HUDEP-2 (cell line): ENCODE data around the gene NAA10.

Experiments
- DNase-seq, 76 experiments: peaks; one replicate each; lab custom pipeline; 2025; ENCODE audit not compliant: unreplicated experiment in 76 of 76; lab: John Stamatoyannopoulos, UW

NAA10 gene

DNA sequence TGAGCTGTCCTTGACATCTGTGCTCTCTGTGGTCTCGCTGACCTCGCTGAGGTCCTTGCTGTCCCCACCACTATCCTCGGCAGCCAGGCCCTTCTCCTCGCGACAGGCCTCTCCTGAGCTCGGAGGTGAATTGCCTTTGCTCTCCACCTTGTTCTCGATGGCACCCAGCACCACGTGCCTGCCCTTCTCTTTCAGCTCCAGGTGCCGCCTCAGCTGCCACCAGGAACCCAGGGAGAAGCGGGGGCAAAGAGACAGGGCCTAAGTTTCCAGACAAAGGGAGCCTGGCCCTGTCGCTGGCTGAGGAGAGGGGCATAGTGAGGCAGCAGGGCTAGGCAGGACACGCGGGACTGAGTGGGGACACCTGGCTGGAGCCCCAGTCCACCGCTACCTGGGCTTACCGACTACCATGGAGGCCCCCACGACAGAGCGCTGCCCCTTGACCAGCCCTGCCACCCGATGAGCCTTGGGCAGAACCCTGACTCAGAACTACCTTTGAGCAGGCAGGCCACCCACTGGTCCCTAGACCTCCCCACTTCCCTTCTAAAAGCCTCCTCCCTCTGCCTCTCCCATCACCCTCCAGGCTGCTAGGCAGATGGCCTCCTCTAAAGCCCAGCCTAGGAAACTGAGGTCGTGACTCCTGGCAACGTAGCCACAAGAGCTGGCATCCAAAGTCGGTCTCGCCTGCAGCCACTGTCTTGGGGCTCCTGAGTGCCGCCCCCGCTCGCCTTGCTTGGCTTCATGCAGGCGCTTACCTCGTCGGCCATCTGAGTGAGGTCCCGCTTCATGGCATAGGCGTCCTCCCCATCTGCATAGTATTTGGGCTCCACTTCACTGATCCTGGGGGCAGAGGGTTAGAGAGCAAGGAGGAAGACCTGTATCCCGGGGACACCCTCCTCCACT lies 4.6 kb downstream of the NAA10 start:
- no peak for DNase-seq

- DNase-seq: no peak
Measured at GRCh38 chrX:153929576-153929975, 5.3 kb downstream of the NAA10 start.

DNA sequence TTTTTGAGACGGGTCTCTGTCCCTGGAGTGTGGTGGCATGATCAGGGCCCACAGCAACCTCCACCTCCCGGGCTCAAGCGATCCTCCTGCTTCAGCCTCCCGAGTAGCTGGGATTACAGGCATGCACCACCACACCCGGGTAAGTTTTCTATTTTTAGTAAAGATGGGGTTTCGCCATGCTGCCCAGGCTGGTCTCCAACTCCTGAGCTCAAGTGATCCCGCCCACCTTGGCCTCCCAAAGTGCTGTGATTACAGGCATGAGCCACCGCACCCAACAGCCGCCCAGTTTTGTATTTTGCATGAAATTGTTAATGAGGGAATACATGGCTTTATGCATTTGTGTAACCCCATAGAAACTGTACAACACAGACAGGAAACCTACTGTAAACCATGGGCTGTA lies 6.0 kb downstream of the NAA10 start:
- peak in 1 of 76 experiments; percentile 5 for DNase-seq

GRCh38 chrX:153927922-153928760 lies 6.7 kb downstream of the NAA10 start:
- peak in 74 of 76 experiments; percentile 33 to 96 (median 88) for DNase-seq

- peak in 1 of 76 experiments; percentile 33 for DNase-seq
Measured at GRCh38 chrX:153927672-153927921, 7.2 kb downstream of the NAA10 start.

- DNase-seq: peak in 25 of 76 experiments; percentile 0 to 45 (median 15)
Measured at GRCh38 chrX:153926858-153927671, 7.8 kb downstream of the NAA10 start.

DNA sequence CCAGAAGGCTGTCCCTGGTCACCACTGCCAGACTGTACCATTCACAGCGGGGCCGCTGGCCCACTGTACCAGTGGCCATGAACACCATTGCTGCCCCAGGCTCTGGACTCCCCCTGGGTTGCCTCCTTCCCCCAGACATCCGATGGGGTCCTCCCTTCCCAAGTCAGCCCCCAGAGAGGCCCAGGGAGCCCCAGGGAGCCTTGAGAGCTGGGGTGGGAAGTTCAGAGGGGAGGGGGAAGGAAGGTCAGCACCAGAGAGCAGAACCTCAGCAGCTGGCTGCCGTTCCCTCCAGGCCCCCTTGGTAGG lies 8.3 kb downstream of the NAA10 start:
- DNase-seq: no peak

DNA sequence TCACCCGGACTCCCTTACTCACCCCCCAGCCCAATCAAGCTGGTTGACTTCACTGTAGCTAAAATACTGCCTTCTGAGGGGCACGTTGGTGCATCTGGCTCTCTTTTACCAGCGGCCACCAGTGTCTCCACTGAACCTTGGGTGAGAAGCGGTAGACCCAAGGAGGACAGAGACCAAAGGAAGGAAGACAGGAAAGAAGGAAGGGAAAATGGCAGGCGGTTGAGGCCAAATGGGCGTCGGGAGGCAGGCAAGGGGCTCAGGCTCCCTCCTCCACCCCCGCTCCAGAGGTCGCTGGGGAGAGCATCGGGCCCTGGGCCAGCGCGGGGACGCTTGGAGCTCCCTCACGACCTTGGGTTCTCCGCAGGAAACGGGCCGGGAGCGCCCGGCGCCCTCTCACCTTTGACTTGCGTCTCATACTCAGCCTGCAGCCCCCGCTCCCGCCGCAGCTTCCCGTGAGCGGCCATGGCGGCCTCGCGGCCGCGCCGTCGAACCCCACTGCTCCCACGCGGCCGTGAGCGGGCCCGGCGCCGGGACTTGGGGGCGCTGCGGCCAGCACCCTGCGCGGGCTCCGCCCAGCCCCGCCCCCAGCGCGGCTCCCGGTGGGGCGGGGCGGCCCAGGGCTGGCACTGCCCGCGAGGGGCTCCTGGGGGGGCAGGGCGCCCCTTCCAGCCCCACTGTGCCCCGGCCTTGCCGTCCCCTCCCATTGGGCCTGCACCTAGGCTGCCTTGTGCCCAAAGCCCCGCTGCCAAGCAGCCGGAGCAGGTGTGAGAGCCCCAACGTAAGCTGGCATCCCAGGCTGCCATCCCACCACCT lies 8.9 kb downstream of the NAA10 start, which contains the start of gene ARHGAP4:
Gene ARHGAP4, minus strand, starts transcription at position 526 of the 813 bp plus-strand sequence. Its CDS starts 62 bp downstream, at position 464.
- peak in 31 of 76 experiments; percentile 0 to 54 (median 23) for DNase-seq

DNA sequence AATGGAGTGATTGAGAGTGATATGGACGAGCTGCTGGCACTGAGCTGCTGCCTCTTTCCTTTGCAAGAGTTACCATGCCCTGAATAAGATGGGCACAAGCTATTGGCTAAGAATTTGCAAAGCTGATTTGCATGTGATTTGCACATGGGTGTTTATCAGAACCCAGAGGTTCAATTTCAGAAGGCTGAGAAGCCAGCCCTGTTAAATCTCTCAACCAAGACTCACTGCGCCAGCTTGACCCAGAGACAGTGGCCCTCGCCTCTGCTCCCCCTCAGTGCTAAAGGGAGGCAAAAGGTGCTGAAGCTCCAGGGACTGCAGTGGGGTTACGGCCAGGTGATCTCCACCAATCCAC lies 9.5 kb downstream of the NAA10 start:
- peak in 5 of 76 experiments; percentile 0 to 32 (median 10) for DNase-seq

DNA sequence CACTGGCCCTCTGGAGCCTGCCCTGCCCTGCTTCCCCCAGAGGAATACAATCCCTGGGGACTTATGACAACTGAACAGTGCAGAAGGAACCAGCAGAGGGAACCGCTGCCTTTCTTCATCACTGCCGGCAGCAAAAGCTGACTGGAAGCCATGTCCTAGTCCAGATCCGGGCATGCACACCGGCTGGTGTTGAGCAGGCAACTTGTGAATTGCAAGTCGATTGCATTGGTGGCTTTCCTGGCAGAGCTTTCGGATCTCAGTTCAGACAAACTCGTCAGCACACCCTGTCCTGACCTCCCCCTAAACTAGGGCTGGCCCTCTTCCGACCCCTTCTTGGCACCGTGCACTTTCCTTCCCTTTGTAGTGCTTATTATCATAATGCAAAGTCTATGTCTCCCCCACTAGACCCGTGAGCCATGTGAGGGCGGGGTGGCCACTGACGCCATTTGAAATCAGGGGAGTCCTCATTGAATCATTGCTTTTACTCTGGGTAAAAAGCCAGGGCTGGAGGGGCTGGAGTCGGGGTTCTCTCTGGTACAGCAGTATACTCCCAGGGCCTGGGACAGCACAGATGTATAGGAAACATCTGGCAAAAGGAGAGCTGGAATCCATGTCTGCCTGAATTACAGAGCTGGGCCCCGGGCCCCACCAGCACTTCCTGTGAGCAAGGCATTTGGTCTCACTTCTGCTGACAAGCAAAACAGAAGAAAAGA lies 10.5 kb downstream of the NAA10 start:
- peak in 17 of 76 experiments; percentile 0 to 40 (median 15) for DNase-seq

GRCh38 chrX:153922932-153923857 lies 11.6 kb downstream of the NAA10 start:
- peak in 34 of 76 experiments; percentile 4 to 51 (median 23) for DNase-seq

GRCh38 chrX:153921511-153922446 lies 13.1 kb downstream of the NAA10 start:
- no peak for DNase-seq

GRCh38 chrX:153921070-153921469 lies 13.8 kb downstream of the NAA10 start:
- no peak for DNase-seq

GRCh38 chrX:153920546-153920945 lies 14.3 kb downstream of the NAA10 start:
- DNase-seq: no peak

DNA sequence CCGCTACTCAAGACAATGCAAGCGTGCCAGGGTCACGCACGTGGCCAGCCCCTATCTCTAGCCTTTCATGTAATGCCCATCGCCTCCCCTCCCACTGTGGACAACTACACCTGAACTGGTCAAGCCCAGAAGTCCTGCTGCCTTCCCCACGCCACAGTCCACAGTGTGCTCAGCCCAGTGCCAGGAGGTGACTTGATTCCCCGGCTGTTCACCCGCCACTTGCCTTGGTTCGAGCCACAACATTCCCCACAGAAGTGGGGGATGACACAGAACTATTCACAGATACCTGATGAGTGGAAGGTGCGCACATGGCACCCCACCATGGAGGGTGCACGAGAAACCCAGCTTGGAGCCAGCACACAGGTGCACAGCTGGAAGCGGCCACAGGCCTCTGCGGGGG lies 15.6 kb downstream of the NAA10 start:
- no peak for DNase-seq

DNA sequence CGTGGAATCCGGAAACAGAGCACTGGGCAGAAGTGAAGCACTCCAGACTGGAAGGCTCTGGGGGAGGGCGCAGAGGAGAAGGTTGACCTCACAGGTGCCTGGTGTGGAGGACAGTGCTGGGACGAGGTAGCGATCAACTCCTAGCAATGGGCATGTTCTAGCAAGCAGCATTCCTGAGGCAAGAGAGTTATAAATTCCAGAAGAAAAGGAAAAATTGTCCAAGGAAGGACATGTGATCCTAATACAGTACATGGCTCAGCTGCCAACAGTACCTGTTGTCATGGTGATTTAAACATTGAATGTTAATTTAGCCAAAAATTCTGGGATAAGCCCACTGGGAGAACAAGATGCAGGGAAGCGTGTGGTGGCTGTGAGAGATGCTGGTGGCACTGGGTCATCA lies 17.0 kb downstream of the NAA10 start:
- no peak for DNase-seq

DNA sequence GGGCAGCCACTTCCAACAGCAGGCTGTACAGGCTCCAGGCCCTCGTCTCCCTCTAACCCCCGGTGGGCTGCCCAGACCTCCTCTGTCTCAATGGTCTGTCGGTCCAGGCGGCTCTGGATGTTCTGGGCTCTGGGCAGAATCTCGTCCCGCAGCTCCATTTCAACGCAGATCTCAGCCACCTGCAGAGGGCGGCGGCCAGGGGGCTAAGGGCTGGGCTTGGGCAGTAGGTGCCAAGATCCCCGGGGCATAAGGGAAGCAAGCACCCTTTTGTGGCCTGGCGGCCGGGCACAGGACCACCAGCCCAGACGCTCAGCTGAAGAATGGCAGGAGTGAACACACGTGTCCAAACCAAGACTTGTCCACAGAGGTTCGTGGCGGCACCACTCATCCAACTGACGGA lies 21.1 kb downstream of the NAA10 start:
- DNase-seq: no peak
